Panc1 (cell line): ENCODE measurements around the gene CALHM4. TPM values are rescaled to one million over a fixed set of nuclear protein-coding genes. Genes with fewer than 3 reads are reported as not detected.

Experiments
- ATAC-seq: fragments of 200-7000 bp; cut with Tn5 transposase; 2 replicates; pipeline ENCODE4 v1.9.1; 2020; ENCODE audit warnings: mild to moderate bottlenecking, moderate library complexity
- BruUV-seq: library from RNA; stranded (reverse); fragments of 400-500 nt; replicated peaks from 2 replicates; lab custom pipeline; 2021; lab: Mats Ljungman, UMichigan
- CTCF ChIA-PET: fragments of 300-600 bp; sonication (Branson Sonifier 250); formaldehyde crosslinking; loops from one replicate; lab custom pipeline; 2022; ENCODE audit warnings: antibody characterized with exemption; lab: Charles Lee
- POLR2A ChIA-PET: fragments of 300-600 bp; sonication (Branson Sonifier 250); formaldehyde crosslinking; loops from one replicate; lab custom pipeline; 2022; ENCODE audit warnings: antibody characterized with exemption; lab: Charles Lee
- DNase-seq: peaks from one replicate; pipeline ENCODE4 v3.0.0-alpha.2; 2010; ENCODE audit warnings: low read depth, low spot score
- H3K27ac ChIP-seq: 2 replicates; pipeline ENCODE4 v1.5.1; 2011; ENCODE audit warnings: mild to moderate bottlenecking, low read length, inconsistent platforms
- H3K27me3 ChIP-seq: fragments of 200-500 bp; sonication (Bioruptor generic); 2 replicates; pipeline ENCODE4 v1.6.0; 2014; ENCODE audit warnings: low read length, inconsistent platforms; ENCODE audit not compliant: control insufficient read depth, insufficient read depth
- H3K36me3 ChIP-seq: fragments of 200-500 bp; sonication (Bioruptor generic); 2 replicates; pipeline ENCODE4 v1.5.1; 2014; ENCODE audit warnings: inconsistent platforms, mild to moderate bottlenecking, low read length, moderate library complexity; ENCODE audit not compliant: control insufficient read depth, insufficient read depth
- H3K4me1 ChIP-seq: 2 replicates; pipeline ENCODE4 v1.5.1; 2011; ENCODE audit warnings: inconsistent platforms, mild to moderate bottlenecking, low read length, moderate library complexity; ENCODE audit not compliant: control insufficient read depth, insufficient read depth
- H3K4me3 ChIP-seq, 2 experiments: 2 replicates each; pipeline ENCODE4 v1.5.1; 2011 to 2012; ENCODE audit warnings: low read depth in 2 of 2, low read length in 2 of 2, mild to moderate bottlenecking in 2 of 2, inconsistent platforms in 1 of 2, moderate library complexity in 1 of 2
- H3K9me3 ChIP-seq: fragments of 200-500 bp; sonication (Bioruptor generic); 2 replicates; pipeline ENCODE4 v1.5.1; 2014; ENCODE audit warnings: low read depth, mild to moderate bottlenecking, inconsistent platforms, low read length, moderate library complexity; ENCODE audit not compliant: control insufficient read depth, insufficient read depth
- CTCF ChIP-seq: fragments of 450-650 bp; IDR thresholded peaks from 2 replicates; pipeline ENCODE4 v1.5.1; 2017; ENCODE audit warnings: mild to moderate bottlenecking
- POLR2AphosphoS5 ChIP-seq: IDR thresholded peaks from 2 replicates; pipeline ENCODE4 v1.6.1; 2012; ENCODE audit warnings: mild to moderate bottlenecking, low read depth, low read length, moderate library complexity
- REST ChIP-seq, 2 experiments: IDR thresholded peaks; 2 replicates each; pipeline ENCODE4 v1.6.1; 2011 to 2012; ENCODE audit warnings: low read depth in 2 of 2, control low read depth in 1 of 2, low read length in 1 of 2, mild to moderate bottlenecking in 1 of 2, moderate library complexity in 1 of 2; ENCODE audit not compliant: insufficient read depth in 1 of 2
- SIN3A ChIP-seq: IDR thresholded peaks from 2 replicates; pipeline ENCODE4 v1.6.1; 2012; ENCODE audit warnings: low read depth, mild to moderate bottlenecking, low read length, moderate library complexity, borderline replicate concordance; ENCODE audit not compliant: insufficient read depth
- TCF7L2 ChIP-seq: IDR thresholded peaks from 2 replicates; pipeline ENCODE4 v1.6.1; 2011; ENCODE audit warnings: mild to moderate bottlenecking, low read depth, low read length, inconsistent platforms
- in situ Hi-C: cut with HindIII; loops from 2 replicates; pipeline ENCODE4 v1.10.0; 2016; ENCODE audit warnings: low sequenced_read_pairs, low pct_unique_long_range_greater_than_20kb
- intact Hi-C: fragments of 100-400 bp; cut with micrococcal nuclease; formaldehyde crosslinking; loops from one replicate; pipeline ENCODE4 v1.10.0; 2022; ENCODE audit not compliant: unreplicated experiment
- total RNA-seq: library from RNA; stranded (reverse); gene quantifications from one replicate; pipeline ENCODE4 v1.2.1, GENCODE V29; 2021; ENCODE audit not compliant: unreplicated experiment

The CALHM4 gene
- total RNA-seq, 1 experiment from 2014 or later: not detected

GRCh38 chr6:116586276-116586675, 32.7 kb downstream of the CALHM4 start:
- H3K36me3 ChIP-seq: peaks cover 50% of the 10 kb centered on the region
- DNase-seq: no peak

GRCh38 chr6:116586738-116587137, 33.2 kb downstream of the CALHM4 start:
- ChIA-PET CTCF (no interaction called here), POLR2A (no interaction called here)
- H3K27me3 ChIP-seq: no peaks in the 10 kb centered on the region
- H3K4me1 ChIP-seq: no peaks in the 10 kb centered on the region
- in situ Hi-C loops (no loop called here), intact Hi-C loops (no loop called here)
- BruUV-seq: no TSS peak
- H3K4me3 ChIP-seq: no peak overlapping the region
- TF ChIP-seq TCF7L2: no peak
- no peak for TF ChIP-seq CTCF
- TF ChIP-seq REST (IDR thresholded peaks at IDR 0.05; ENCODE audit: insufficient read depth in 1 of 2, low read depth in 2 of 2, low read length in 1 of 2): no peak
- TF ChIP-seq POLR2AphosphoS5: no peak
- no peak for TF ChIP-seq SIN3A
- no peaks in the 10 kb centered on the region for H3K9me3 ChIP-seq
- no peak for DNase-seq
- no peak overlapping the region for H3K27ac ChIP-seq
- H3K36me3 ChIP-seq: peaks cover 51% of the 10 kb centered on the region
- no peak for ATAC-seq

More at GRCh38 chr6:116586276-116586675, 32.7 kb downstream of the CALHM4 start:
- no peaks in the 10 kb centered on the region for H3K27me3 ChIP-seq
- ATAC-seq: no peak
- TF ChIP-seq POLR2AphosphoS5 (no peak), SIN3A (no peak), REST (IDR thresholded peaks at IDR 0.05; ENCODE audit: insufficient read depth in 1 of 2, low read depth in 2 of 2, low read length in 1 of 2) (no peak), TCF7L2 (no peak), CTCF (no peak)
- H3K9me3 ChIP-seq: no peaks in the 10 kb centered on the region
- in situ Hi-C loops: no loop called here
- H3K4me1 ChIP-seq: no peaks in the 10 kb centered on the region
- CTCF ChIA-PET: no interaction called here
- intact Hi-C loops: no loop called here
- H3K27ac ChIP-seq: no peak overlapping the region
- no peak overlapping the region for H3K4me3 ChIP-seq
- no TSS peak for BruUV-seq
- POLR2A ChIA-PET: no interaction called here
